GM21723 (cell line): ENCODE measurements around the gene ZFP92.
"Not testable (repeated sequence)": the region's sequence is repeated elsewhere in the genome, so short reads cannot be mapped to it uniquely, and the experiment has no call there.

Experiments used
- ATAC-seq: cut with Tn5 transposase; IDR thresholded peaks from one replicate; pipeline ENCODE4 v1.9.1; 2021; ENCODE audit warnings: mild to moderate bottlenecking, moderate library complexity; ENCODE audit not compliant: unreplicated experiment

The ZFP92 gene

GRCh38 chrX:153386097-153386496 lies 25.2 kb upstream of the ZFP92 start:
- ATAC-seq = no peak

GRCh38 chrX:153387345-153387744 lies 23.9 kb upstream of the ZFP92 start:
- ATAC-seq = no peak

- no peak for ATAC-seq
Measured at GRCh38 chrX:153387987-153388721, 23.1 kb upstream of the ZFP92 start.

GRCh38 chrX:153388722-153389459 lies 22.4 kb upstream of the ZFP92 start:
- no peak for ATAC-seq

GRCh38 chrX:153389460-153389768 lies 21.9 kb upstream of the ZFP92 start:
- not testable (repeated sequence) for ATAC-seq

GRCh38 chrX:153392642-153393321 lies 18.5 kb upstream of the ZFP92 start:
- ATAC-seq = no peak

GRCh38 chrX:153394612-153395011 lies 16.7 kb upstream of the ZFP92 start:
- ATAC-seq = no peak

GRCh38 chrX:153395613-153396319 lies 15.5 kb upstream of the ZFP92 start:
- no peak for ATAC-seq

- ATAC-seq = no peak
Measured at GRCh38 chrX:153396320-153397195, 14.7 kb upstream of the ZFP92 start.

- ATAC-seq = no peak
Measured at GRCh38 chrX:153397256-153397960, 13.9 kb upstream of the ZFP92 start.

GRCh38 chrX:153398275-153398960 lies 12.9 kb upstream of the ZFP92 start:
- ATAC-seq = no peak

GRCh38 chrX:153400146-153401132 lies 10.8 kb upstream of the ZFP92 start:
- ATAC-seq = no peak

GRCh38 chrX:153401133-153401764 lies 10.0 kb upstream of the ZFP92 start, which contains the start of gene PNMA6E:
TSS of gene PNMA6E (minus strand) at chrX:153401350. CDS start at chrX:153398849, 2,501 bp downstream.
- ATAC-seq = no peak

GRCh38 chrX:153404333-153404732 lies 6.9 kb upstream of the ZFP92 start:
- not testable (repeated sequence) for ATAC-seq

GRCh38 chrX:153405426-153405825 lies 5.8 kb upstream of the ZFP92 start:
- no peak for ATAC-seq

- no peak for ATAC-seq
Measured at GRCh38 chrX:153406011-153406410, 5.3 kb upstream of the ZFP92 start.

- ATAC-seq = no peak
Measured at GRCh38 chrX:153406903-153407302, 4.4 kb upstream of the ZFP92 start.
